CD4-positive, alpha-beta T cell (primary cell): ENCODE measurements around the gene TSPAN31. TPM values are rescaled to one million over a fixed set of nuclear protein-coding genes. Genes with fewer than 3 reads are reported as not detected.

Experiments
- ATAC-seq: fragments of 200-7000 bp; cut with Tn5 transposase; one replicate; pipeline ENCODE4 v1.10.0; 2022; ENCODE audit warnings: mild to moderate bottlenecking; ENCODE audit not compliant: poor library complexity
- CTCF ChIA-PET: fragments of 350-600 bp; sonication (Branson Sonifier 250); formaldehyde crosslinking; loops from one replicate; lab custom pipeline; 2021; ENCODE audit warnings: antibody characterized with exemption, inconsistent platforms; lab: Charles Lee
- POLR2A ChIA-PET: fragments of 350-600 bp; sonication (Branson Sonifier 250); formaldehyde crosslinking; loops from one replicate; lab custom pipeline; 2021; ENCODE audit warnings: antibody characterized with exemption, inconsistent platforms; lab: Charles Lee
- DNase-seq, 14 experiments: peaks; one replicate each; pipeline ENCODE4 v3.0.0-alpha.2; 2013 to 2020; ENCODE audit warnings: mixed read lengths in 2 of 14
- H3K27ac ChIP-seq, 2 donors: one replicate each; pipeline versions ENCODE4 v1.5.1 to v1.7.0; 2013; ENCODE audit warnings: low read length in 2 of 2, low read depth in 1 of 2, mild to moderate bottlenecking in 1 of 2
- H3K27me3 ChIP-seq, 2 experiments: 1 replicate in 1 of 2; 2 replicates in 1 of 2; pipeline versions ENCODE4 v1.6.1 to v1.7.0; 2013; ENCODE audit warnings: low read length in 2 of 2, control low read depth in 1 of 2, mild to moderate bottlenecking in 1 of 2, moderate library complexity in 1 of 2; ENCODE audit not compliant: insufficient read depth in 2 of 2, control insufficient read depth in 1 of 2
- H3K36me3 ChIP-seq: one replicate; pipeline ENCODE4 v1.6.1; 2013; ENCODE audit warnings: low read length, control low read depth; ENCODE audit not compliant: insufficient read depth
- H3K4me1 ChIP-seq: one replicate; pipeline ENCODE4 v1.6.1; 2013; ENCODE audit warnings: low read length, control low read depth; ENCODE audit not compliant: insufficient read depth
- H3K4me3 ChIP-seq: one replicate; pipeline ENCODE4 v1.5.1; 2013; ENCODE audit warnings: mild to moderate bottlenecking, low read length, moderate library complexity
- H3K9me3 ChIP-seq, 2 experiments: 1 replicate in 1 of 2; 2 replicates in 1 of 2; pipeline versions ENCODE4 v1.6.1 to v1.7.0; 2013; ENCODE audit warnings: low read length in 2 of 2, mild to moderate bottlenecking in 2 of 2, control low read depth in 1 of 2, moderate library complexity in 1 of 2; ENCODE audit not compliant: control insufficient read depth in 1 of 2, insufficient read depth in 1 of 2
- H3K27ac Mint-ChIP-seq: one replicate; pipeline ENCODE4 v1.8.0; 2020; ENCODE audit warnings: mixed read lengths
- H3K27me3 Mint-ChIP-seq: one replicate; pipeline ENCODE4 v1.8.0; 2021; ENCODE audit warnings: mixed read lengths
- H3K36me3 Mint-ChIP-seq: one replicate; pipeline ENCODE4 v1.8.0; 2021; ENCODE audit warnings: low read depth, mixed read lengths
- H3K4me1 Mint-ChIP-seq: one replicate; pipeline ENCODE4 v1.8.0; 2021; ENCODE audit warnings: low read depth, mixed read lengths
- H3K4me3 Mint-ChIP-seq: one replicate; pipeline ENCODE4 v1.8.0; 2020; ENCODE audit warnings: mild to moderate bottlenecking, mixed read lengths
- H3K9me3 Mint-ChIP-seq: one replicate; pipeline ENCODE4 v1.8.0; 2020; ENCODE audit warnings: mixed read lengths
- CTCF ChIP-seq: fragments of 200-600 bp; IDR thresholded peaks from one replicate; pipeline ENCODE4 v1.8.0; 2022; ENCODE audit warnings: antibody characterized with exemption, mild to moderate bottlenecking
- intact Hi-C, 2 experiments: fragments of 100-400 bp; cut with DNase I in 1 of 2; cut with micrococcal nuclease in 1 of 2; formaldehyde crosslinking; loops; one replicate each; pipeline versions ENCODE4 v1.15.1 to v1.9.0; 2023 to 2025; cut with DNase I, micrococcal nuclease
- total RNA-seq, 174 experiments: library from RNA in 2 of 174; stranded (reverse) in 2 of 174; gene quantifications; one replicate each; pipeline ENCODE4 v1.2.3 and lab custom pipeline; 2021 to 2026

The TSPAN31 gene
- total RNA-seq, 2 experiments from 2014 or later = 10.3 to 10.7 TPM

GRCh38 chr12:57777911-57778310 is 33.1 kb downstream of the TSPAN31 start:
- no peak overlapping the region for H3K4me3 ChIP-seq
- H3K36me3 Mint-ChIP-seq = peaks cover 7% of the 10 kb centered on the region
- intact Hi-C loops = no loop called here
- H3K9me3 ChIP-seq = no peaks in the 10 kb centered on the region
- no peak for DNase-seq
- H3K9me3 Mint-ChIP-seq = no peaks in the 10 kb centered on the region
- POLR2A ChIA-PET = no interaction called here
- H3K27ac Mint-ChIP-seq = no peak overlapping the region
- no peaks in the 10 kb centered on the region for H3K27me3 Mint-ChIP-seq
- ATAC-seq = no peak
- peaks cover 53% of the 10 kb centered on the region for H3K4me1 ChIP-seq
- no peak for TF ChIP-seq CTCF
- no peak overlapping the region for H3K27ac ChIP-seq
- no peak overlapping the region for H3K4me3 Mint-ChIP-seq
- no peaks in the 10 kb centered on the region for H3K36me3 ChIP-seq
- peaks cover 39% of the 10 kb centered on the region for H3K4me1 Mint-ChIP-seq
- H3K27me3 ChIP-seq = no peaks in the 10 kb centered on the region
- CTCF ChIA-PET = interaction anchor here (1.4 kb wide), 1 partner anchor 21 kb away, joined by 4 read pairs; no protein-coding TSS in a partner anchor

GRCh38 chr12:57779736-57780135 is 34.9 kb downstream of the TSPAN31 start:
- ChIA-PET CTCF (interaction anchor here (2.1 kb wide), 1 partner anchor 24 kb away, joined by 6 read pairs; no protein-coding TSS in a partner anchor), POLR2A (interaction anchor here (1.1 to 2.0 kb wide), 2 partner anchors 15 to 23 kb away, joined by 3 to 10 read pairs; no protein-coding TSS in a partner anchor)
- no peaks in the 10 kb centered on the region for H3K9me3 Mint-ChIP-seq
- H3K4me1 Mint-ChIP-seq = peaks cover 47% of the 10 kb centered on the region
- no peaks in the 10 kb centered on the region for H3K27me3 Mint-ChIP-seq
- H3K27ac ChIP-seq = peak overlapping the region in 1 of 2 donors; percentile 82
- peaks cover 58% of the 10 kb centered on the region for H3K4me1 ChIP-seq
- peak overlapping the region; percentile 100 for H3K27ac Mint-ChIP-seq
- no peak overlapping the region for H3K4me3 Mint-ChIP-seq
- no peak for DNase-seq
- ATAC-seq = no peak
- H3K27me3 ChIP-seq = no peaks in the 10 kb centered on the region
- TF ChIP-seq CTCF = no peak
- H3K9me3 ChIP-seq = no peaks in the 10 kb centered on the region
- intact Hi-C loops = loop anchor here in 1 of 2 experiments (1.0 to 5.0 kb wide), 2 partner anchors 22 to 128 kb away; no protein-coding TSS in a partner anchor
- no peak overlapping the region for H3K4me3 ChIP-seq
- H3K36me3 Mint-ChIP-seq = peaks cover 16% of the 10 kb centered on the region
- no peaks in the 10 kb centered on the region for H3K36me3 ChIP-seq

- CTCF ChIA-PET = interaction anchor here (1.2 to 2.1 kb wide), 3 partner anchors 8 to 125 kb away, joined by 3 to 6 read pairs (median 3); partner anchors contain the start of genes EEF1AKMT3 and METTL1
- peak overlapping the region; percentile 12 for H3K4me3 Mint-ChIP-seq
- intact Hi-C loops = loop anchor here in 1 of 2 experiments (1.0 to 5.0 kb wide), 2 partner anchors 23 to 127 kb away; no protein-coding TSS in a partner anchor
- Histone ChIP-seq H3K4me3 (no peak overlapping the region), H3K27ac (peak overlapping the region; percentile 78 to 82), H3K9me3 (no peaks in the 10 kb centered on the region), H3K27me3 (no peaks in the 10 kb centered on the region), H3K4me1 (peaks cover 58% of the 10 kb centered on the region), H3K36me3 (peaks cover 2% of the 10 kb centered on the region)
- POLR2A ChIA-PET = interaction anchor here (1.1 to 2.0 kb wide), 3 partner anchors 8 to 24 kb away, joined by 3 to 15 read pairs (median 10); partner anchors contain the start of genes EEF1AKMT3 and METTL1
- peaks cover 47% of the 10 kb centered on the region for H3K4me1 Mint-ChIP-seq
- H3K9me3 Mint-ChIP-seq = no peaks in the 10 kb centered on the region
- H3K27ac Mint-ChIP-seq = peak overlapping the region; percentile 100
- no peaks in the 10 kb centered on the region for H3K27me3 Mint-ChIP-seq
- ATAC-seq (no peak), DNase-seq (no peak)
- TF ChIP-seq CTCF = no peak
- H3K36me3 Mint-ChIP-seq = peaks cover 16% of the 10 kb centered on the region
These were observed 35.6 kb downstream of the TSPAN31 start for GRCh38 chr12:57780284-57780897.
